Effector memory CD8-positive, alpha-beta T cell (primary cell): ENCODE measurements around the gene PLEKHA6.

Source experiments
- ATAC-seq: fragments of 150-1000 bp; cut with Tn5 transposase; replicated peaks from 2 replicates; pipeline ENCODE4 v1.10.0; 2021; ENCODE audit warnings: mild to moderate bottlenecking, moderate library complexity
- DNase-seq, 3 experiments: peaks; one replicate each; pipeline ENCODE4 v3.0.0; 2021
- H3K27ac Mint-ChIP-seq, 2 donors: one replicate each; pipeline ENCODE4 v1.8.0; 2022; ENCODE audit warnings: mild to moderate bottlenecking in 2 of 2, mixed read lengths in 2 of 2, moderate library complexity in 2 of 2
- H3K27me3 Mint-ChIP-seq, 2 donors: one replicate each; pipeline ENCODE4 v1.8.0; 2022; ENCODE audit warnings: mixed read lengths in 2 of 2
- H3K36me3 Mint-ChIP-seq: one replicate; pipeline ENCODE4 v1.8.0; 2022; ENCODE audit warnings: mild to moderate bottlenecking, moderate library complexity, mixed read lengths; ENCODE audit not compliant: insufficient read depth
- H3K4me1 Mint-ChIP-seq, 2 donors: one replicate each; pipeline ENCODE4 v1.8.0; 2022; ENCODE audit warnings: low read depth in 2 of 2, mixed read lengths in 2 of 2
- H3K4me3 Mint-ChIP-seq, 2 donors: one replicate each; pipeline ENCODE4 v1.8.0; 2022; ENCODE audit warnings: mild to moderate bottlenecking in 2 of 2, mixed read lengths in 2 of 2, moderate library complexity in 2 of 2
- H3K9me3 Mint-ChIP-seq, 2 donors: one replicate each; pipeline ENCODE4 v1.8.0; 2022; ENCODE audit warnings: mixed read lengths in 2 of 2

The PLEKHA6 gene

DNA sequence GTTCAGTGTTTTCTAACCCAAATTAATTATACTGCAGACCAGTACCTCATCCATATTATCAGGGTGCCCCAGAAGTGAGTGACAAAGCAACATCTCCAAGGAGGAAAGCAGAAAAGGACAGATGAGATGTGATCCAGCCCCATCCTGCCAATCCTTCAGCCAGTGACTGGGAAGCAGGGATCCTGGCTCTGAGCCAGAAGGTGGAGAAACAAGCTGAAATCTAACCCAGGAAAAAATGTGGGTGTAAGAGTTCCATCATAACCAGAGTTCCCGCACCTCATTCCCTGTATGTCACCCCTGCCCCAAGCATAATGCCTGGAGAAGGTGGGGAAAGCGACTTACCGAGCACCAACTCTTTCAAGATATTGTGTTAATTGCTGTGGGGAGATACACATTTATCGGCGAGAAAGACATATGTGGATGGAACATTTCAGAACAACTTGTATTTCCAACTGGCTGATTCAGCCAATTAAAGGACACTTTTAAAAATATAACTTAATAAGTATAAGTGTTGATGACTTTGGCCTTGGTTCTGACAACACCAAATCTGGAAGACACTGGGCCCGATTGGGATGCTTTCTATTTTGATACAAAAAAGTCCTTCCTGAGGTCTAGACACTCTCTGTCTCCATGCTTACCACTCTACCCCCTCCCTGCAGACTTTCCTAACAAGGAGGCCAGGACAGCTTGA, 14.9 kb downstream of the PLEKHA6 start:
- DNase-seq (no peak), ATAC-seq (no peak)
- no peaks in the 10 kb centered on the region for H3K9me3 Mint-ChIP-seq
- H3K27me3 Mint-ChIP-seq: peaks cover 18 to 50% of the 10 kb centered on the region in 2 donors
- peaks cover 4% of the 10 kb centered on the region for H3K36me3 Mint-ChIP-seq
- H3K27ac Mint-ChIP-seq: no peak overlapping the region
- H3K4me3 Mint-ChIP-seq: no peak overlapping the region
- H3K4me1 Mint-ChIP-seq: no peaks in the 10 kb centered on the region

DNA sequence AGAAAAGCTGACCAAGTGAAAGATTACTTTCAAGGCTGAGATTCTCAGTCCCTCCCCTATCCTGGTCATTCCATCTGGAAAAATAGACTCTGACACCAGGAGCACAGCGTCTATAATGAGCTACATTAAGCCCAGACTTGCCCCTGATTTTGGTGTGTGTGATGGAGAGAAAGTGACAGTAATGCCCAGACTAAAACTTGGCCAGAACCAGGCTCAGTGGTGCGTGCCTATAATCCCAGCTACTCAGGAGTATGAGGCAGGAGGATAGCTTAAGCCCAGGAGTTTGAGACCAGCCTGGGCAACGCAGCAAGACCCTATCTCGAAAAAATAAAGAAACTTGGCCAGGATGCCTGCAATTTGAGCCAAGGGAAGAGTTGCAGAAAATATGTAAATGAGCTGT, 15.9 kb downstream of the PLEKHA6 start:
- Mint-ChIP-seq H3K4me3 (no peak overlapping the region), H3K27ac (no peak overlapping the region), H3K27me3 (peaks cover 22 to 50% of the 10 kb centered on the region in 2 donors), H3K9me3 (no peaks in the 10 kb centered on the region), H3K4me1 (no peaks in the 10 kb centered on the region), H3K36me3 (peaks cover 4% of the 10 kb centered on the region)
- no peak for ATAC-seq
- DNase-seq: no peak

DNA sequence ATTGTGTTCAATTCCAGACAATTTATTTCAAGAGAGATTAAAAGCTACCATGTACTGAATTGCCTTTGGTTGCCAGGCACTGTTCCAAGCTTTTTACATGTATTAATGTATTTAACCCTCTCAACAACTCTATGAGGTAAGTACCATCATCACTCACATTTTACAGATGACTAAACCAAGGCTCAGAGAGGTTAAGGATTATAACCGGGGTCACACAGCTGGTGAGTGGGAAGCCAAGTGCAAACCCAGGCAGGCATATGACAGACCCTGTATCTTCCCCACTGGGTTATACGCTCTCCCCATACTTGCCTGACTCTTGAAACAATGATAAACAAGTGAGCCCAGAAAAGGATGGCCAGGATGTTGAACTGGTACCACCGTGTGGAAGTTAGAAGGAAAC, 16.5 kb downstream of the PLEKHA6 start:
- peaks cover 22 to 49% of the 10 kb centered on the region in 2 donors for H3K27me3 Mint-ChIP-seq
- no peaks in the 10 kb centered on the region for H3K9me3 Mint-ChIP-seq
- no peak overlapping the region for H3K4me3 Mint-ChIP-seq
- no peak for ATAC-seq
- peaks cover 4% of the 10 kb centered on the region for H3K36me3 Mint-ChIP-seq
- H3K4me1 Mint-ChIP-seq: no peaks in the 10 kb centered on the region
- no peak overlapping the region for H3K27ac Mint-ChIP-seq
- no peak for DNase-seq

DNA sequence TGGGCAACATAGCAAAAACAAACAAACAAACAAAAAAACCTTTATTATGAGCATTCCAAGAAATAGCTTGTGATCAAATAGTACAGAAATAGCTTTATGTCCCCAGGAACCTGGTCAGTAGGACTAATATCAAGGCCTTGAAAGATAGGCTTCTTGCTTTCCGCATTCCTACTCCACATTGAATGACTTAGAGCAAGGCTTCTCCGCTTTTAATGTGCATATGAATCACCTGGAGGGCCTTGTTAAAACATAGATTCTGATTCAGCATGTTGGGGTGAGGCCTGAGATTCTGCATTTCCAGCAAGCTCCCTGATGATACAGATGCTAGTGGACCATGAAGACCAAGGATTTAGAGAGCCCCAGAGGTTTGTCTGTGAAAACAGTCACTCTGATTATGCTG, 17.4 kb downstream of the PLEKHA6 start:
- no peaks in the 10 kb centered on the region for H3K9me3 Mint-ChIP-seq

DNA sequence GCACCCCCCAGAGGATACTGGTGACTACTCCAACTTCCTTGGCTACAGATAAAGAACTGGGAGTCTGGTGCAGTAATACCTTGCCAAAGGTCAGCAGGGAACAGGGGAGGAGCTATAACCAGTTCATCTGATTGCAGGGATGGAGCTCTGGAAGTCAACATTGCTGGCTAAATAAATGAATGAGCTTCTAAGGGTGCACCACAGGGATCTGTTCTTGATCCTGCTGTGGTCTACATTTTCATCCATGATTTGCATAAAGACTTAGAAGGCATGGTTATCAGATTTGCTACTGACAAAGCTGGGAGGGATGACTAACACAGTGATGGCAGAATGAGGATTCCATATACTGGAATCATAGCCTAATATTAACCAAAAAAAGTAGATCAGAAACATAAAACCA, 18.3 kb downstream of the PLEKHA6 start:
- H3K27ac Mint-ChIP-seq: no peak overlapping the region
- H3K27me3 Mint-ChIP-seq: peaks cover 22 to 32% of the 10 kb centered on the region in 2 donors
- no peaks in the 10 kb centered on the region for H3K4me1 Mint-ChIP-seq
- ATAC-seq: no peak
- no peak overlapping the region for H3K4me3 Mint-ChIP-seq
- H3K9me3 Mint-ChIP-seq: no peaks in the 10 kb centered on the region
- peaks cover 4% of the 10 kb centered on the region for H3K36me3 Mint-ChIP-seq
- DNase-seq: no peak

More for the DNA sequence above, 17.4 kb downstream of the PLEKHA6 start:
- Mint-ChIP-seq H3K27ac (no peak overlapping the region), H3K4me3 (no peak overlapping the region), H3K4me1 (no peaks in the 10 kb centered on the region), H3K27me3 (peaks cover 22 to 40% of the 10 kb centered on the region in 2 donors), H3K36me3 (peaks cover 4% of the 10 kb centered on the region)
- no peak for ATAC-seq
- no peak for DNase-seq

DNA sequence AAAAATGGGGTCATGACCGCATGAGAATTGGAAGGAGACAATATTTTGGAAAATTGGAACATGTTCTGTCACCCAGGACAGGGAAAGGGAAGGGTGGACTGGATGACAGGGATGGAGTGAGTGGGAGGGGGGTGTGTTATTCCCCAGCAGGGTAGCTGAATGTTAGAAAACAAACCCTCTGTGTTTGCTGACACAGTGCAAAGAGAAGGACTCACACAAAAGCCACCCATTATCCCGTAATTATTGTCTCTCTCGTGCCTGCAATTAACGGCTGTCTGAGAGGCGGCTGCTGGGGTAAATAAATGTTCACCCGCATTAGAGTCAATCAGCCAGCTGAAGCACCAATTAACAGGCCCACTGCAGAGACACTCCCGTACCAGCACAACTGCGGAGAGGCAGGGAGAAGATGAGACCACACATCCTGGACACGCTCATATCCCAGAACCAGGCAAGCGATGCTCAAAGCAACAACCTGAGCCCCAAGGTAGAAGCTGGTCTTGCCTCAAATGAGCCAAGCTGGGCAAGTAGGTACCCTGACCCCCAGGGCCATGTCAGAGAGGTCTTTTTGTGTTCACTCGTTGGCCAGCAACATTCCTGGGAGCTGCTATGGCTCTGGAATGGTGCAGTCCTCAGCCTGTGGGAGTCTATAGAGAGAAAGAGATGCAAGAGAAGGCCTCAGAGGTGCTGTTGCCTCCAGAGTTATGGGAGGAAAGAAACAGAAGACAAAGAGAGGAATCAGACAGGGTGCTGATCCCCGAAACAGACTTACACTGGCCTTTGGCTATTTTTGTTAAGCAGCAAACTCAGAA, 19.4 kb downstream of the PLEKHA6 start:
- Mint-ChIP-seq H3K9me3 (no peaks in the 10 kb centered on the region), H3K4me1 (no peaks in the 10 kb centered on the region), H3K27ac (no peak overlapping the region), H3K27me3 (peaks cover 15 to 21% of the 10 kb centered on the region in 2 donors), H3K36me3 (peaks cover 4% of the 10 kb centered on the region), H3K4me3 (no peak overlapping the region)
- DNase-seq (no peak), ATAC-seq (no peak)

DNA sequence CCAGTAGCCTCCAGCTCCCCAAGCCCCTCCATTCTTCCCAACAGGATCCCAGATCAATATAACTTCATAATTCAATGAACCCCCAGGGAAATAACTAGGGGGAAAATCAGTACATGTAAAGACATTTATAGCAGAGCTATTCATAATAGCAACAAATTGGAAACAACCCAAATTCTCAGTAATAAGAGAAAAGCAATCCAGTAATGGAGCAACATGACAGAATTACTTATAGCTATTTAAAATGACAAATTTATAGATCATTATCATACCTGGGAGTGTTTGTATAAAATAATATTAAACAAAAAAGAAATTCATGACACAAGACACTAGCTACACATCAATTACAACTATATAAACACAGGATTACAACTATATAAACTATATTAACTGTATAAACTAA, 20.2 kb downstream of the PLEKHA6 start:
- H3K4me1 Mint-ChIP-seq: no peaks in the 10 kb centered on the region
- no peaks in the 10 kb centered on the region for H3K9me3 Mint-ChIP-seq
- peaks cover 4% of the 10 kb centered on the region for H3K36me3 Mint-ChIP-seq
- DNase-seq (no peak), ATAC-seq (no peak)
- no peak overlapping the region for H3K27ac Mint-ChIP-seq
- no peak overlapping the region for H3K4me3 Mint-ChIP-seq
- H3K27me3 Mint-ChIP-seq: peaks cover 13% of the 10 kb centered on the region in 2 donors

DNA sequence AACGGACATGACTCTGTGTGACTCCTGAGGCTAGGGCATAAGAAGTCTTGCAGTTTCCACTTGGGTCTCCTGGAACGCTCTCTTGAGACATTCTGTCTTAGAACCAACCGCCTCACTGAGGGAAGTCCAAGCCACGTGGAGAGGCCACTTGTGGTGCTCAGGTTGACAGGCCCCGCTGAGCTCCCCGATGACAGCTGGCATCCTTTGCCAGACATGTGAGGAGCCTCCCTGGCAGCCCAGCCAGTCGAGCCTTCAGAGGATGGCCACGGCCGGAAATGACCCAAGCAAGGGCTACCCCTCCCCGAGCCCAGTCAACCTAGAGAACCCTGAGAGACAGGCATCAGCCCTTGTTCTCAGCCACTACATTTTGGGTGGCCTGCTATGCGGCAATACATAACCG, 20.7 kb downstream of the PLEKHA6 start:
- Mint-ChIP-seq H3K4me3 (no peak overlapping the region), H3K27me3 (peaks cover 14 to 18% of the 10 kb centered on the region in 2 donors), H3K27ac (no peak overlapping the region), H3K9me3 (no peaks in the 10 kb centered on the region), H3K36me3 (peaks cover 4% of the 10 kb centered on the region), H3K4me1 (no peaks in the 10 kb centered on the region)
- no peak for DNase-seq
- ATAC-seq: no peak

DNA sequence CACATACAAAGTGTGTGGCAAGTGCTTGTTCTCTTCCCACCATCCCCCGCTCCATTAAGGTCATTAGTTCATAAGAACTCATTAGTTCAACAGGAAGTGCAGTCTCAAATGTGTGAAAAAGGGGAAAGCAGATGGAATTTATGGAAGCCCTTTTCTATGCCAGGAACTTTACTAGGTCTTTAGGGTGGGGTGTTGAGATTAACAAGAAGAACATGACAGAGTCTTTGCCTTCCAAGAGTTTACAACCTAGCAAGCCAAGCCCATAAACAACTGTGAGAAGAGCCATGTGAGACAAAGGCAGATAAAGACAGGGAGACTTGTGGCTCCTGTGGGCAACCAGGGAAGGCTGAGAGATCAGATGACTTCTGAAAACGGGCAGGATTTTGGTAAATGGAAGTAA, 21.4 kb downstream of the PLEKHA6 start:
- no peak for DNase-seq
- no peaks in the 10 kb centered on the region for H3K9me3 Mint-ChIP-seq
- H3K27me3 Mint-ChIP-seq: peaks cover 19 to 24% of the 10 kb centered on the region in 2 donors
- no peak for ATAC-seq
- H3K4me3 Mint-ChIP-seq: no peak overlapping the region
- peaks cover 4% of the 10 kb centered on the region for H3K36me3 Mint-ChIP-seq
- no peak overlapping the region for H3K27ac Mint-ChIP-seq
- H3K4me1 Mint-ChIP-seq: no peaks in the 10 kb centered on the region

DNA sequence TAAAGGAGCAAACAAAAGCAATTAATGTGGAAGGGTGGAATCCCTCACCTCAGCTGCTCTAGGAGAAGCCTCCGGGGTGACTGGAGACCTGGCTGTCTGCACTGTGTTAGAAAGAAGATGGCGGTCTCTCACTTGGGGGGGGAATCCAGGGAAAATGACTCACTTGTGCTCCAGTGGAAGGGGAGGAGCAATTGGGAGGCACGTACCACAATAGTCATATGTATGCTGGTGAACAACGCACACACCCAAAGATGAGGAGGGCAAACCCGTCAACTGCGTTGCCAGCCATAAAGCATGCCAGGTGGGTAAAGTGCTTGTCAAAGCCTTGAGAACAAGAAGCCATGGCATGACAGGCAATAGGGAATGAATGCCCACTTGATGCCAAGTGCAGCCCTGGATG, 22.1 kb downstream of the PLEKHA6 start:
- DNase-seq (no peak), ATAC-seq (no peak)
- Mint-ChIP-seq H3K4me1 (no peaks in the 10 kb centered on the region), H3K9me3 (no peaks in the 10 kb centered on the region), H3K36me3 (peaks cover 4% of the 10 kb centered on the region), H3K4me3 (no peak overlapping the region), H3K27ac (no peak overlapping the region), H3K27me3 (peaks cover 15 to 26% of the 10 kb centered on the region in 2 donors)

DNA sequence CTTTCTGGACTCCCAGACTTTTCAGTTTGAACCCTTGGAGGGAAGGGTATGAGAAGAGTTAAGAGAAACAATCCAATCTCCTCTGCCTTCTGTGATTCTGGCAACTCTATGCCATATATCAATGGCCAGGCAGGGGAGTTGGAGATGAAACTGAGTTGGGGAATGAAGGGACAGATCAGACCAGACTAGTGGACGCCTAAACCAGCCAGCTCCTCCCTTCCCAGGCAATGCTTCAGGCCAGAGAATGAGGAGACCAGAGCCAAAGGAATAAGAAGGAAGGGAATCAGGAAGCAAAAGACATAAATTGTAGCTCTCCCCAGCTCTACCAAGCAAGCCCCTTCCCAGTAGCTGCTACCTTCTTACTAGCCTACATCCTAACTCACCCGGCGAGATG, 22.7 kb downstream of the PLEKHA6 start:
- Mint-ChIP-seq H3K27ac (no peak overlapping the region), H3K9me3 (no peaks in the 10 kb centered on the region)
- ATAC-seq: no peak

DNA sequence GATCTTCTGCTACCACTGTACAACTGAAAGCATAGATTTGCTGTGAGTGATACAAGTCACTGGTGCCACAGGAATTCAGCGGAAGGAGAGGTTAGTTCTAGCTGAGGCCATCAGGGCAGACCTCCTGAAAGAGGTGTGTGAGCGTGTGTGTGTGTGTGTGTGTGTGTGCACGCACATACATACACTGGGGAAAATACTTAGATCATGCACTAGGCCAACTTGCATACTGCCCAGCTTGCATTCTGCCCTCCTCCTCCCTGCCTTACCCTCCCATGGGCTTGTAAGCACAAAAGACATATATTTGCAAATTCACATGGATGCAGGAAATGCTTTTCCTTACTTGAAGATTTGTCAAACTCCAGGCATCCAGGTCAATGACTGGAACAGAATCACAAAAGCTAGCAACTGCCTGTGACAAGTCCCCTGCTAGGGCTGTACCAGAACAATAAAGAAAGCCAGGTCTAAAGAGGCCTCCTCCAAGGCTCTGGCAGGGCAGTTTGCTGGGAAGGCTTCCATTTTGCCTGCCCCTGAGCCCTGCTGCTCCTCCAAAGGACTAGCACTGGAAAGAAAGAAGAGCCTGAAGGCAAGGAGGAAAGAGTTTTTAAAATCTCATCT, 23.2 kb downstream of the PLEKHA6 start:
- Mint-ChIP-seq H3K36me3 (no peaks in the 10 kb centered on the region), H3K4me3 (no peak overlapping the region), H3K27me3 (peaks cover 15 to 25% of the 10 kb centered on the region in 2 donors), H3K4me1 (no peaks in the 10 kb centered on the region), H3K27ac (no peak overlapping the region), H3K9me3 (no peaks in the 10 kb centered on the region)
- no peak for DNase-seq
- no peak for ATAC-seq

More for the DNA sequence above, 22.7 kb downstream of the PLEKHA6 start:
- DNase-seq: no peak
- peaks cover 3% of the 10 kb centered on the region for H3K36me3 Mint-ChIP-seq
- H3K4me3 Mint-ChIP-seq: no peak overlapping the region
- H3K27me3 Mint-ChIP-seq: peaks cover 15 to 23% of the 10 kb centered on the region in 2 donors
- no peaks in the 10 kb centered on the region for H3K4me1 Mint-ChIP-seq

DNA sequence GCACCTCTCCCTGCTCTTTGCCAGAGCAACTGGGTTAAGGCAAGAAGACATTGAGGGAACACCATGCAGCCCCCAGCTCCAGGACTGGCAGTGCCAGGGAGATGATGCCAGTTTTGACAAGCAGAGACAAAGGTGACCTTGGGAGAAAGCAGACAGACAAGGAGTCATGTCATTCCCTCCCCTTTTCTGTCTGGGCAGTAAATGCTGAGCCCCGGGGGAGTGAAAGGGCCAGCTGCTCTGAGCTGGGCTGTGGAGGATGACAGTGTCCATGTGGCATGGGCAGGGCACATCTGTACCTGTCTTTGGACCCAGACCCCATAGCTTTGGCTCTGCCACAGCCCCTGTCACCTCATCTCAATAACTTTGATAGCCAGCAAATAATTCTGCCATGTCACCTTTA, 24.2 kb downstream of the PLEKHA6 start:
- Mint-ChIP-seq H3K36me3 (no peaks in the 10 kb centered on the region), H3K27ac (no peak overlapping the region), H3K27me3 (peaks cover 15 to 29% of the 10 kb centered on the region in 2 donors), H3K4me1 (no peaks in the 10 kb centered on the region), H3K4me3 (no peak overlapping the region), H3K9me3 (no peaks in the 10 kb centered on the region)
- no peak for ATAC-seq
- DNase-seq: no peak

DNA sequence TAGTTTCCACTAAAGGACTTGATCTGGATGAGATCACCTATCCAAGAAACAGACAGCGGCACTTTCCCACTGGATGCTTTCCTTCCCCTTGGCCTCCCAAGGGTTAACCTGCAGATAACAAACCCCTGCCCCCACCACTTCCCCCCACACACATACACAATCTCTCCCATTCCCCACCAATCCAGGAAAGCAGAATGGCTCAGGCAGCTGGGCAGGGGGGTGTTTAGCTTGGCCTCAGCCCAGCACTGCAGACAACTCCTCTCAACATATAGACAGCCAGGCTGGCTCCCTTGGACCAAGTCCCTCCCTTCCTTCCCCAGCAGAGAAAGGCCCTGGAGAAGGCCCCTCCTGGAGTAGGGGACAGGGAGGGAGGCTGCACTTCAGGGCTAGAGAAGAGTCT, 24.6 kb downstream of the PLEKHA6 start:
- Mint-ChIP-seq H3K9me3 (no peaks in the 10 kb centered on the region), H3K36me3 (no peaks in the 10 kb centered on the region), H3K4me3 (no peak overlapping the region), H3K27me3 (peaks cover 15 to 29% of the 10 kb centered on the region in 2 donors), H3K4me1 (no peaks in the 10 kb centered on the region), H3K27ac (no peak overlapping the region)
- DNase-seq (no peak), ATAC-seq (no peak)
